ENCODE measurements around the gene ATP2B2.

DNA sequence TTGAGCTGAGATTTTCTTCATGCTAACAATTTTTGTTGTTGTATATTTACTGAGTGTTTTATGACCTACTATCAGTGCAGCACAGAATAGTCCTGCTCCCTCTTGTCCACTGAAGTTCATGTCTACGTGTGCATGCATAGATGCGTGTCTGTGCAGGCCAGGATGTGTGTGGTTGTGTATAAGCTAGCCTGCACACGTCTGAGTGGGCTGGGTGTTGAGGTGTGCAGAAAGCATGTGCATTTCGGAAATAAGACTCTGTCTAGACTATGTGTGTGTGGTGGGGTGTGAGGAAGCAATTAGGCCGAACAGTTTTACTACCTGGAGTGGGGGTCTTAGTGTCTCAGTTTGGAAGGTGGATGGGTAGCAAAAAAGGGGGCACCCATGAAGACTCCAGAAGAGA, 39.2 kb downstream of the ATP2B2 start:
- TF ChIP-seq POLR2A (IDR thresholded peaks at IDR 0.05): no peak
- TF ChIP-seq, protein P1, sequence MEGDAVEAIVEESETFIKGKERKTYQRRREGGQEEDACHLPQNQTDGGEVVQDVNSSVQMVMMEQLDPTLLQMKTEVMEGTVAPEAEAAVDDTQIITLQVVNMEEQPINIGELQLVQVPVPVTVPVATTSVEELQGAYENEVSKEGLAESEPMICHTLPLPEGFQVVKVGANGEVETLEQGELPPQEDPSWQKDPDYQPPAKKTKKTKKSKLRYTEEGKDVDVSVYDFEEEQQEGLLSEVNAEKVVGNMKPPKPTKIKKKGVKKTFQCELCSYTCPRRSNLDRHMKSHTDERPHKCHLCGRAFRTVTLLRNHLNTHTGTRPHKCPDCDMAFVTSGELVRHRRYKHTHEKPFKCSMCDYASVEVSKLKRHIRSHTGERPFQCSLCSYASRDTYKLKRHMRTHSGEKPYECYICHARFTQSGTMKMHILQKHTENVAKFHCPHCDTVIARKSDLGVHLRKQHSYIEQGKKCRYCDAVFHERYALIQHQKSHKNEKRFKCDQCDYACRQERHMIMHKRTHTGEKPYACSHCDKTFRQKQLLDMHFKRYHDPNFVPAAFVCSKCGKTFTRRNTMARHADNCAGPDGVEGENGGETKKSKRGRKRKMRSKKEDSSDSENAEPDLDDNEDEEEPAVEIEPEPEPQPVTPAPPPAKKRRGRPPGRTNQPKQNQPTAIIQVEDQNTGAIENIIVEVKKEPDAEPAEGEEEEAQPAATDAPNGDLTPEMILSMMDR (IDR thresholded peaks at IDR 0.05): no peak

All from thyroid gland (tissue), 4 donors.